Measurements from ENCODE around the gene FAM180B. TPM values are rescaled to one million over a fixed set of nuclear protein-coding genes. Genes with fewer than 3 reads are reported as not detected.
"Not testable (repeated sequence)": the region's sequence is repeated elsewhere in the genome, so short reads cannot be mapped to it uniquely, and the experiment has no call there.

FAM180B gene
- total RNA-seq, 4 donors from 2014 or later: 0.72 to 2.3 (median 1.7) TPM; not detected in 1

DNA sequence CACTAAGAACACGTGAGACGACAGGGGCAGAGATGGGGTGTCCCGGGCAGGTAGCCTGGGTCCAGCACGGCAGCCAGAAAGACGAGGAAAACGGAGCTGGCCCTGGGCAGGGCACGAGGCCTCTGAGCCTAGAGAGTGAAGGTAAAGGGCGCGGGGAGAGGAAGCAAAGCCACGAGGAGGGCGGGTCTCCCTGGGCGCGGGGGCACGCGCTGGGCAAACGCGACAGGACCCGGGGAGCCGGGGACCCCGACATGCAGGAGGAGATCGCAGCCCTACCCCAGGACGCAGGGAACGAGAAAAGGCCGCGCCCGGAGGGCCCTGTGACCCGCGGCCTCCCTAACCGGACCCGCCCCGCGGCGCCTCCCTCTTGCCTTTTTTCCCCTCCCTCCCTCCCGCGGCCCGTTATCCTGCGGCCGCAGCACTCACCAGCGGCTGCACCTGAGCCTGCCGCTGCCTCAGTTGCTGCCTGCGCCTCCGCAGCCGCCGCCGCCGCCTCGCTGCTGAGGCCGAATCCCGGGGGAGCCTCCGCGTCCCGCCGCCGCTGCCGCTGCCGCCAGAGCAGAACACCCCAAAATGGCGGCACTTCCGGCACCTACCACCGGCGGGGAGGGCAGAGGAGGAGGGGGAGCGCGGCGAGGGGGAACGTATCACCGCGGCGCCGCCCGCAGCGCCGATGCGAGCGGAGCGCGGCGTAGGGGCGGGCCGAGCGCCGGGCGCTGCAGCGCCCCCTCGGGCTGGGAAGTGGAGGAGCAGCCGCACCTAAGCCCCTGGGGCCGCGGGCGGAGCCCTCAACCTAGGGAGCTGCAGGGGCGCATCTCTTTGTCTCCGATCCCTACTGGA is 33.7 kb upstream of the FAM180B start, which contains the start of gene CELF1:
Gene CELF1 (minus strand): TSS at position 567 of the 840 bp plus-strand sequence. CDS start 53,609 bp downstream, outside the sequence.
- WGBS: under 1% methylated on average over 26 of the region's 89 CpGs
- TF ChIP-seq POLR2A (IDR thresholded peaks at IDR 0.05): peak in 1 of 2 donors; percentile 59
- TF ChIP-seq EP300 (IDR thresholded peaks at IDR 0.05): no peak
- TF ChIP-seq, protein P1, sequence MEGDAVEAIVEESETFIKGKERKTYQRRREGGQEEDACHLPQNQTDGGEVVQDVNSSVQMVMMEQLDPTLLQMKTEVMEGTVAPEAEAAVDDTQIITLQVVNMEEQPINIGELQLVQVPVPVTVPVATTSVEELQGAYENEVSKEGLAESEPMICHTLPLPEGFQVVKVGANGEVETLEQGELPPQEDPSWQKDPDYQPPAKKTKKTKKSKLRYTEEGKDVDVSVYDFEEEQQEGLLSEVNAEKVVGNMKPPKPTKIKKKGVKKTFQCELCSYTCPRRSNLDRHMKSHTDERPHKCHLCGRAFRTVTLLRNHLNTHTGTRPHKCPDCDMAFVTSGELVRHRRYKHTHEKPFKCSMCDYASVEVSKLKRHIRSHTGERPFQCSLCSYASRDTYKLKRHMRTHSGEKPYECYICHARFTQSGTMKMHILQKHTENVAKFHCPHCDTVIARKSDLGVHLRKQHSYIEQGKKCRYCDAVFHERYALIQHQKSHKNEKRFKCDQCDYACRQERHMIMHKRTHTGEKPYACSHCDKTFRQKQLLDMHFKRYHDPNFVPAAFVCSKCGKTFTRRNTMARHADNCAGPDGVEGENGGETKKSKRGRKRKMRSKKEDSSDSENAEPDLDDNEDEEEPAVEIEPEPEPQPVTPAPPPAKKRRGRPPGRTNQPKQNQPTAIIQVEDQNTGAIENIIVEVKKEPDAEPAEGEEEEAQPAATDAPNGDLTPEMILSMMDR (IDR thresholded peaks at IDR 0.05): peak; percentile 84 to 99
- peak in 2 of 3 donors; percentile 45 for TF ChIP-seq POLR2AphosphoS5 (IDR thresholded peaks at IDR 0.05)
- peak; percentile 93 to 95 for DNase-seq (ENCODE audit: low spot score in 2 of 2)

GRCh38 chr11:47553406-47553743 is 33.1 kb upstream of the FAM180B start:
- WGBS: 3% methylated on average over 8 of the region's 9 CpGs
- no peaks in the 10 kb centered on the region for H3K9me3 ChIP-seq

More for the DNA sequence above, 33.7 kb upstream of the FAM180B start, which contains the start of gene CELF1:
- Histone ChIP-seq H3K4me3 (peak within 1 kb of the TSS; percentile 93), H3K4me1 (peaks cover 43% of the 10 kb centered on the region), H3K27ac (peak within 1 kb of the TSS; percentile 94), H3K9me3 (no peaks in the 10 kb centered on the region), H3K27me3 (no peaks in the 10 kb centered on the region), H3K36me3 (no peaks in the 10 kb centered on the region)

GRCh38 chr11:47557004-47557403 is 29.5 kb upstream of the FAM180B start:
- H3K9me3 ChIP-seq; H3K4me3 ChIP-seq; H3K27me3 ChIP-seq; DNase-seq (ENCODE audit: low spot score in 2 of 2); H3K36me3 ChIP-seq; H3K27ac ChIP-seq: not testable (repeated sequence)
- WGBS: 95% methylated on average over 12 of the region's 12 CpGs
- peaks cover 12% of the 10 kb centered on the region for H3K4me1 ChIP-seq

More at GRCh38 chr11:47553406-47553743, 33.1 kb upstream of the FAM180B start:
- TF ChIP-seq EP300 (IDR thresholded peaks at IDR 0.05): no peak
- no peak for TF ChIP-seq POLR2AphosphoS5 (IDR thresholded peaks at IDR 0.05)
- TF ChIP-seq, protein P1 (IDR thresholded peaks at IDR 0.05): no peak
- no peak for TF ChIP-seq POLR2A (IDR thresholded peaks at IDR 0.05)
- Histone ChIP-seq H3K4me3 (peak overlapping the region; percentile 93), H3K4me1 (peaks cover 37% of the 10 kb centered on the region), H3K27ac (peak overlapping the region; percentile 94), H3K36me3 (no peaks in the 10 kb centered on the region), H3K27me3 (no peaks in the 10 kb centered on the region)
- DNase-seq (ENCODE audit: low spot score in 2 of 2): no peak

GRCh38 chr11:47558695-47559094 is 27.8 kb upstream of the FAM180B start:
- no peaks in the 10 kb centered on the region for H3K9me3 ChIP-seq
- no peak overlapping the region for H3K4me3 ChIP-seq
- no peaks in the 10 kb centered on the region for H3K36me3 ChIP-seq
- peaks cover 2% of the 10 kb centered on the region for H3K4me1 ChIP-seq
- H3K27ac ChIP-seq: no peak overlapping the region
- DNase-seq (ENCODE audit: low spot score in 2 of 2): no peak
- 93% methylated on average over 1 of the region's 1 CpG for WGBS
- no peaks in the 10 kb centered on the region for H3K27me3 ChIP-seq
- no peak for TF ChIP-seq POLR2AphosphoS5 (IDR thresholded peaks at IDR 0.05)
- no peak for TF ChIP-seq EP300 (IDR thresholded peaks at IDR 0.05)
- TF ChIP-seq, protein P1 (IDR thresholded peaks at IDR 0.05): no peak
- no peak for TF ChIP-seq POLR2A (IDR thresholded peaks at IDR 0.05)

DNA sequence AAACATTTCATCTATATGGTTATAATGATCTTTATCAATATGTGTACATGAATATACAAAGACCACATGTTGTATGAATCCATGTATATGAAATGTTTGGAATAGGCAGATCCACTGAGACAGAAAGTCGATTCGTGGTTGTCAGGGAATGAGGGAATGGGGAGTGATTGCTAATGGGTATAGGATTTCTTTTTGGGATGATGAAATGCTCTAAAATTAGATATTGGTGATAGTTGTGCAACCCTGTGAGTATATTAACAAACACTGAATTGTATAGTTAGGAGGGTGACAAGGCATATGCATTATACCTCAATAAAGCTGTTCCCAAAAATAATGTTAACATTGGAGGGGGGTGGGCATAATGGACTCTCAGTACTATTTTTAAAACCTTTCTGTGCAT is 26.1 kb upstream of the FAM180B start:
- no peak overlapping the region for H3K4me3 ChIP-seq
- no peak for DNase-seq (ENCODE audit: low spot score in 2 of 2)
- 64% methylated on average over 2 of the region's 2 CpGs for WGBS
- no peak for TF ChIP-seq POLR2A (IDR thresholded peaks at IDR 0.05)
- TF ChIP-seq, protein P1 (IDR thresholded peaks at IDR 0.05): no peak
- TF ChIP-seq POLR2AphosphoS5 (IDR thresholded peaks at IDR 0.05): no peak
- no peak for TF ChIP-seq EP300 (IDR thresholded peaks at IDR 0.05)
- no peaks in the 10 kb centered on the region for H3K36me3 ChIP-seq
- no peak overlapping the region for H3K27ac ChIP-seq
- peaks cover 10% of the 10 kb centered on the region for H3K4me1 ChIP-seq
- no peaks in the 10 kb centered on the region for H3K27me3 ChIP-seq
- no peaks in the 10 kb centered on the region for H3K9me3 ChIP-seq

- H3K27me3 ChIP-seq, H3K9me3 ChIP-seq, H3K36me3 ChIP-seq, H3K27ac ChIP-seq, H3K4me3 ChIP-seq: not testable (repeated sequence)
- DNase-seq (ENCODE audit: low spot score in 2 of 2): peak in 1 of 2 donors; percentile 27
- 95% methylated on average over 4 of the region's 4 CpGs for WGBS
- H3K4me1 ChIP-seq: peaks cover 22% of the 10 kb centered on the region
Measured at GRCh38 chr11:47562393-47562792, 24.1 kb upstream of the FAM180B start.

DNA sequence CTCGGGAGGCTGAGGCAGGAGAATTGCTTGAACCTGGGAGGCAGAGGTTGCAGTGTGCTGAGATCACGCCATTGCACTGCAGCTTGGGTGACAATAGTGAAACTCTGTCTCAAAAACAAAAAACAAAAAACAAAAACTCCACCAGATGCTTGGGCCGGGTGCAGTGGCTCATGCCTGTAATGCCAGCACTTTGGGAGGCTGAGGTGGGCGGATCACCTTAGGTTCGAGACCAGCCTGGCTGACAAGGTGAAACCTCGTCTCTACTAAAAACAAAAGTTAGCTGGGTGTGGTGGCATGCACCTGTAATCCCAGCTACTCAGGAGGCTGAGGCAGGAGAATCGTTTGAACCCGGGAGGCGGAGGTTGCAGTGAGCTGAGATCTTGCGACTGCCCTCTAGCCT is 22.1 kb upstream of the FAM180B start:
- not testable (repeated sequence) for H3K27me3 ChIP-seq, H3K4me3 ChIP-seq, H3K9me3 ChIP-seq, H3K27ac ChIP-seq, H3K36me3 ChIP-seq
- 90% methylated on average over 10 of the region's 10 CpGs for WGBS
- H3K4me1 ChIP-seq: peaks cover 22% of the 10 kb centered on the region
- peak; percentile 33 to 54 for DNase-seq (ENCODE audit: low spot score in 2 of 2)
